Suppressor macrophage (primary cell): ENCODE data around the gene ARRDC5.
"Not testable (repeated sequence)": the region's sequence is repeated elsewhere in the genome, so short reads cannot be mapped to it uniquely, and the experiment has no call there.

Source experiments
- DNase-seq, 4 experiments: peaks; one replicate each; pipeline ENCODE4 v3.0.0-alpha.2; 2020 to 2022
- total RNA-seq, 17 experiments: gene quantifications; one replicate each; lab custom pipeline; 2026; ENCODE audit warnings: mixed read lengths in 6 of 17, inconsistent platforms in 3 of 17; lab: John Stamatoyannopoulos, UW

The ARRDC5 gene
- 0 to 1.1 (median 0.24) reads per million in 17 experiments for total RNA-seq

GRCh38 chr19:4902796-4903195, at the start of gene ARRDC5:
Gene ARRDC5, minus strand, starts transcription at chr19:4902896. Its CDS starts 71 bp downstream, at chr19:4902825.
- DNase-seq = no peak

- DNase-seq = peak; percentile 11 to 74 (median 54)
Observed at GRCh38 chr19:4951656-4952055, 49.0 kb upstream of the ARRDC5 start.

- peak in 3 of 4 experiments; percentile 14 to 42 (median 37) for DNase-seq
Observed at GRCh38 chr19:4950650-4951049, 48.0 kb upstream of the ARRDC5 start.

GRCh38 chr19:4941638-4942169, 39.0 kb upstream of the ARRDC5 start:
- DNase-seq = not testable (repeated sequence)

GRCh38 chr19:4939466-4939865, 36.8 kb upstream of the ARRDC5 start:
- DNase-seq = no peak

GRCh38 chr19:4938461-4938860, 35.8 kb upstream of the ARRDC5 start:
- not testable (repeated sequence) for DNase-seq

GRCh38 chr19:4937060-4937459, 34.4 kb upstream of the ARRDC5 start:
- no peak for DNase-seq

- DNase-seq = no peak
Observed at GRCh38 chr19:4935444-4935843, 32.7 kb upstream of the ARRDC5 start.

- DNase-seq = peak in 1 of 4 experiments; percentile 23
Observed at GRCh38 chr19:4933528-4933927, 30.8 kb upstream of the ARRDC5 start.

GRCh38 chr19:4932711-4933110, 30.0 kb upstream of the ARRDC5 start:
- no peak for DNase-seq

- no peak for DNase-seq
Observed at GRCh38 chr19:4930664-4931063, 28.0 kb upstream of the ARRDC5 start.

GRCh38 chr19:4929186-4929585, 26.5 kb upstream of the ARRDC5 start:
- no peak for DNase-seq

- DNase-seq = no peak
Observed at GRCh38 chr19:4923276-4923747, 20.6 kb upstream of the ARRDC5 start.

GRCh38 chr19:4922530-4923275, 20.0 kb upstream of the ARRDC5 start:
- DNase-seq = peak; percentile 30 to 67 (median 54)

GRCh38 chr19:4916292-4917082, 13.8 kb upstream of the ARRDC5 start:
- peak; percentile 23 to 58 (median 41) for DNase-seq

GRCh38 chr19:4914736-4915501, 12.2 kb upstream of the ARRDC5 start:
- DNase-seq = peak; percentile 39 to 58 (median 53)

GRCh38 chr19:4913996-4914735, 11.5 kb upstream of the ARRDC5 start:
- no peak for DNase-seq

- peak; percentile 63 to 75 (median 70) for DNase-seq
Observed at GRCh38 chr19:4911786-4912672, 9.3 kb upstream of the ARRDC5 start.

GRCh38 chr19:4911314-4911713, 8.6 kb upstream of the ARRDC5 start:
- DNase-seq = no peak

- DNase-seq = peak; percentile 61 to 80 (median 73)
Observed at GRCh38 chr19:4910594-4911281, 8.0 kb upstream of the ARRDC5 start.
